Adrenal gland (tissue), 12 donors: Measurements from ENCODE around the gene ABCA10. TPM values are rescaled to one million over a fixed set of nuclear protein-coding genes. Genes with fewer than 3 reads are reported as not detected.

Experiments used
- DNase-seq, 7 donors: peaks; one replicate each; pipeline ENCODE4 v3.0.0-alpha.2; 2019 to 2020
- H3K27ac ChIP-seq, 5 donors: fragments of 200-600 bp; sonication (generic) in 4 of 5; 1 replicate in 3 of 5; 2 replicates in 2 of 5; pipeline versions ENCODE4 v1.5.1 to v1.8.0; 2016 to 2020; ENCODE audit warnings: mild to moderate bottlenecking in 1 of 5
- H3K27me3 ChIP-seq: fragments of 200-600 bp; 2 replicates; pipeline ENCODE4 v1.8.0; 2021
- H3K36me3 ChIP-seq, 2 donors: fragments of 200-600 bp; replicated peaks in 1 of 2; 1 replicate in 1 of 2; 2 replicates in 1 of 2; pipeline versions ENCODE4 v1.5.1 to v1.8.0; 2018 to 2022
- H3K4me1 ChIP-seq, 2 donors: fragments of 200-600 bp; replicated peaks in 1 of 2; 1 replicate in 1 of 2; 2 replicates in 1 of 2; pipeline versions ENCODE4 v1.5.1 to v1.8.0; 2018 to 2021
- H3K4me3 ChIP-seq, 4 donors: fragments of 200-600 bp; sonication (generic) in 3 of 4; one replicate each; pipeline ENCODE4 v1.5.1; 2016 to 2018
- H3K9me3 ChIP-seq, 3 donors: fragments of 200-600 bp; sonication (generic) in 1 of 3; replicated peaks in 1 of 3; 1 replicate in 2 of 3; 2 replicates in 1 of 3; pipeline versions ENCODE4 v1.5.1 to v1.8.0; 2016 to 2021
- POLR2A ChIP-seq, 2 donors: fragments of 450-650 bp; IDR thresholded peaks; one replicate each; pipeline ENCODE4 v1.6.1; 2017; ENCODE audit warnings: antibody characterized with exemption in 2 of 2, mild to moderate bottlenecking in 2 of 2, moderate library complexity in 1 of 2
- WGBS, 4 donors: extraction: QIAGEN DNeasy Blood & Tissue Kit in 2 of 4; methylation state at CpG; one replicate each; pipeline versions ENCODE4 v1.1.5 to v1.1.7; 2013 to 2017; 5-methylcytosine and 5-hydroxymethylcytosine counted together
- intact Hi-C, 2 donors: fragments of 100-400 bp; cut with DNase I; formaldehyde crosslinking; loops; one replicate each; pipeline versions ENCODE4 v1.14.1 to v1.15.0; 2022 to 2023
- microRNA-seq, 3 donors: library from miRNA; unstranded; fragments of <30 nt; microRNA quantifications; one replicate each; pipeline ENCODE4, GENCODE V29; 2017 to 2020
- polyA plus RNA-seq, 3 donors: library from polyadenylated mRNA; stranded (reverse); fragments of 200-250 nt in 2 of 3; fragments of 350-450 nt in 1 of 3; fragmentation: Illumina TruSeq in 1 of 3; extraction: RNeasy Lipid Tissue Mini Kit (QIAGEN cat#74804) in 1 of 3; gene quantifications; one replicate each; pipeline ENCODE4 v1.2.3, GENCODE V29; 2013 to 2014
- small RNA-seq, 2 donors: library from RNA; depleted of rRNA; stranded (forward); fragments of <200 nt; gene quantifications; one replicate each; pipeline ENCODE3, GENCODE V24; 2016
- total RNA-seq, 9 donors: library from RNA; depleted of rRNA in 4 of 9; stranded (reverse); fragments of >200 nt in 4 of 9; fragments of 120-200 nt in 1 of 9; fragmentation: NEBNext Ultra II Directional in 1 of 9; extraction: Animal tissue kit (Norgen Biotek cat#: 25700) in 1 of 9; gene quantifications; one replicate each; pipeline versions ENCODE4 v1.1.0 to v1.2.4, GENCODE V29; 2013 to 2023
- TF ChIP-seq, protein P1 (sequence below), 6 experiments: fragments of 450-650 bp in 4 of 6; fragments of 200-600 bp in 2 of 6; sonication (generic) in 1 of 6; IDR thresholded peaks; 1 replicate in 5 of 6; 2 replicates in 1 of 6; pipeline versions ENCODE4 v1.5.1 to v1.8.0; 2016 to 2021; ENCODE audit warnings: antibody characterized with exemption in 6 of 6, mild to moderate bottlenecking in 2 of 6, moderate library complexity in 1 of 6
- donor health status: healthy with polysubstance abuse.
- donor health status: Bipolar disorder and iron deficiency.
- donor health status: DM: yes; HTN: yes; CAD: no.
- donor health status: DM: no; HTN: no; CAD: no.
- donor health status: DM: no; HTN: no; CAD: no.
- donor health status: DM: yes; HTN: yes; CAD: no.

Gene ABCA10
- total and polyA plus RNA-seq, 12 donors, result 0.24 to 28.2 (median 3.5) TPM

- WGBS, 4 donors, result 81 to 86% (median 83%) methylated on average over 4 of the region's 4 CpGs
- intact Hi-C loops, result no loop called here
- Histone ChIP-seq H3K27me3 (no peaks in the 10 kb centered on the region), H3K27ac (no peak overlapping the region), H3K4me3 (no peak overlapping the region), H3K36me3 (no peaks in the 10 kb centered on the region), H3K9me3 (no peaks in the 10 kb centered on the region), H3K4me1 (no peaks in the 10 kb centered on the region)
- no peak for TF ChIP-seq POLR2A (IDR thresholded peaks at IDR 0.05)
- TF ChIP-seq, protein P1, sequence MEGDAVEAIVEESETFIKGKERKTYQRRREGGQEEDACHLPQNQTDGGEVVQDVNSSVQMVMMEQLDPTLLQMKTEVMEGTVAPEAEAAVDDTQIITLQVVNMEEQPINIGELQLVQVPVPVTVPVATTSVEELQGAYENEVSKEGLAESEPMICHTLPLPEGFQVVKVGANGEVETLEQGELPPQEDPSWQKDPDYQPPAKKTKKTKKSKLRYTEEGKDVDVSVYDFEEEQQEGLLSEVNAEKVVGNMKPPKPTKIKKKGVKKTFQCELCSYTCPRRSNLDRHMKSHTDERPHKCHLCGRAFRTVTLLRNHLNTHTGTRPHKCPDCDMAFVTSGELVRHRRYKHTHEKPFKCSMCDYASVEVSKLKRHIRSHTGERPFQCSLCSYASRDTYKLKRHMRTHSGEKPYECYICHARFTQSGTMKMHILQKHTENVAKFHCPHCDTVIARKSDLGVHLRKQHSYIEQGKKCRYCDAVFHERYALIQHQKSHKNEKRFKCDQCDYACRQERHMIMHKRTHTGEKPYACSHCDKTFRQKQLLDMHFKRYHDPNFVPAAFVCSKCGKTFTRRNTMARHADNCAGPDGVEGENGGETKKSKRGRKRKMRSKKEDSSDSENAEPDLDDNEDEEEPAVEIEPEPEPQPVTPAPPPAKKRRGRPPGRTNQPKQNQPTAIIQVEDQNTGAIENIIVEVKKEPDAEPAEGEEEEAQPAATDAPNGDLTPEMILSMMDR (IDR thresholded peaks at IDR 0.05), result no peak
- no peak for DNase-seq
Measured at GRCh38 chr17:69098625-69099024, 130.0 kb downstream of the ABCA10 start.

Small RNA genes lying within 50 kb of the gene (microRNA-seq; reads per million reads assigned to microRNA genes)
- 0 reads per million in 3 donors for gene MIR4524A
- gene MIR4524B, result 0 reads per million in 3 donors

Small RNA genes lying within 50 kb of the gene (small RNA-seq; reads per million reads assigned to genes)
- 0 reads per million in 2 donors for gene MIR4524B

Other genes with a start within 250 kb of the ABCA10 start
- 10 to 100 TPM in 2 of 9 donors, 1 to 10 TPM in 7; 2.2 to 14.8 (median 4.4) TPM for gene ABCA9, start 167.9 kb downstream of the ABCA10 start, total RNA-seq
- 10 to 100 TPM in 1 of 3 donors, 1 to 10 TPM in 2; 1.7 to 10.7 (median 6.0) TPM for gene ABCA9, start 167.9 kb downstream of the ABCA10 start, polyA plus RNA-seq
- gene ABCA6, start 86.9 kb downstream of the ABCA10 start, total RNA-seq, result 10 to 100 TPM in 7 of 9 donors, 1 to 10 TPM in 2; 8.6 to 45.4 (median 19.1) TPM
- 10 to 100 TPM in 2 of 3 donors, 1 to 10 TPM in 1; 5.4 to 11.6 (median 11.6) TPM for gene ABCA6, start 86.9 kb downstream of the ABCA10 start, polyA plus RNA-seq
- 100 to 1,000 TPM in 1 of 9 donors, 10 to 100 TPM in 8; 21.5 to 142 (median 35.1) TPM for gene ABCA5, start 98.3 kb upstream of the ABCA10 start, total RNA-seq
- gene ABCA5, start 98.3 kb upstream of the ABCA10 start, polyA plus RNA-seq, result 100 to 1,000 TPM in 1 of 3 donors, 10 to 100 TPM in 2; 28.5 to 103 (median 46.3) TPM
- gene MAP2K6, start 185.9 kb upstream of the ABCA10 start, total RNA-seq, result 1 to 10 TPM in 7 of 9 donors, under 1 TPM in 2; 0.53 to 7.0 (median 1.7) TPM
- gene MAP2K6, start 185.9 kb upstream of the ABCA10 start, polyA plus RNA-seq, result 1 to 10 TPM; 1.8 to 2.2 (median 2.0) TPM